Suppressor macrophage treated with lipopolysaccharide for 1 hour (primary cell): ENCODE results near the gene MRPL51.

Experiments
- DNase-seq, 3 donors: peaks; one replicate each; pipeline ENCODE4 v3.0.0-alpha.2; 2020 to 2022

Gene MRPL51

DNA sequence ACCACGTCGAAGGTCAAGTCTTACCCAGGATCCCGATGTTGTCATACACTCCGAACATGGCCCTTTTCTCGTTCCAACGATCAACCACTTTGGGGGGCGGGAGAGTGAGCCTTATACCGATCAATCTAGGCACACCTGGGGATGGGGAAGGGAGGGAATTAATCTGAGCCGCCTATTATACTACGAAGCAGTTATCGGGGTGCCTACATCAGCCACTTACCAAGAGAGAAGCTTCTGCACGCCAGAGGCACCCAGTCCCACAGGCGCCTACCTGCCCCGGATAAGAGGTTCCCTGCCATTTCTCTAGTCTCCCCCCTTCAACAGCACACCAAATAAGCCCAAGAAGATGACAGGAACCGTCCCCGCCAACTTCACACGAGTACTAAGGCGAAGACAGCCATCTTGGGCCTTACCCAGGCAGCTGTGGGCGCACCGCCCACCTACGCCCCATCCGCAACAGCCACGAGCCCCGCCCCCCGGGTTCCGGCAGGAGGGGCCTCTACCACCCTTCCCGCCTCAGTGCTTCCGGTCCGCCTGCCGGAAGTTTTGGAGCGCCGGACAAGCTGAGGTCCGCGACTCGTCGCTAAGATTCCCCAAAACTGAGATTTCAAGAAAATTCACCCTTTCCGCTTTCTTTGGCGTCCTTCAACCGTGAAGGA, at the start of gene MRPL51:
Gene MRPL51, minus strand, starts transcription at position 425 of the 659 bp plus-strand sequence. Its CDS starts 126 bp downstream, at position 299.
- peak; percentile 97 to 98 (median 97) for DNase-seq

DNA sequence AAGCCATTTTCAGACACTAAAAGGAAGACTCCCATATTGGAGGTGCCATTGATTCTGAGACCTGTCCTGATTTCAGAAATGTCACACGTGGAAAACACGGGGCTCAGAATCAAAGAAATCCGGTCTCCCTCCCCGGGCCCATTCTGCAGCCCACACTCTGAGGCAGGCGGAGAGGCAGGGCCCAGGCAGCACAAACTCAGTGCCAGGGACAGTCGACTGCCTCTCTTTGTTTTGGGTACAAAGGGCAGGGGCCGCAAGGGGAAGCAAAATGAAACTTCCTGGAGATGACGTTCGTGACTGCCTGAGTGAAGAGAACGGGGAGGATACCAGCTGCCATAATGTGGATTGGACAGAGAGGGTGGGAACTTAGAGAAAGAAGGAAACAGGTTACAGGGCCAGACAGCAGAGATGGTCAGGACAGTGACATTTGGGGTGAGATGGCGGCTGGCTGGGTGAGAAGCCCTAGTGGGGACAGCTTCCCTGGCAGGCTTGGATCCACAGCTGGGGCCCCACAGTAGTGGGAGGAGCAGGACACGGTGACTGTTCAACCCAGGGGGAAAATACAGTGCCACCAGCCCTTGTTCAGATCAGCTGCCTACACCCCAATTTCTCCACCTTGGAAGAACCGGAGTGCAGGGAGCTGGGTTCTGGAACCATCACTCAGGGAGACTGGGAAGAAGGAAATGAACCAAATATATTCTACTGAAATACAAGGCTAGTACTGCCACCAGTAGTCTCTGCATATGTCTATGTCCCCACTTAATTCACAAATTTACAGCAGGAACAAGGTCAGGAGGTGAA, 49.3 kb upstream of the MRPL51 start:
- peak in 1 of 3 donors; percentile 33 for DNase-seq

DNA sequence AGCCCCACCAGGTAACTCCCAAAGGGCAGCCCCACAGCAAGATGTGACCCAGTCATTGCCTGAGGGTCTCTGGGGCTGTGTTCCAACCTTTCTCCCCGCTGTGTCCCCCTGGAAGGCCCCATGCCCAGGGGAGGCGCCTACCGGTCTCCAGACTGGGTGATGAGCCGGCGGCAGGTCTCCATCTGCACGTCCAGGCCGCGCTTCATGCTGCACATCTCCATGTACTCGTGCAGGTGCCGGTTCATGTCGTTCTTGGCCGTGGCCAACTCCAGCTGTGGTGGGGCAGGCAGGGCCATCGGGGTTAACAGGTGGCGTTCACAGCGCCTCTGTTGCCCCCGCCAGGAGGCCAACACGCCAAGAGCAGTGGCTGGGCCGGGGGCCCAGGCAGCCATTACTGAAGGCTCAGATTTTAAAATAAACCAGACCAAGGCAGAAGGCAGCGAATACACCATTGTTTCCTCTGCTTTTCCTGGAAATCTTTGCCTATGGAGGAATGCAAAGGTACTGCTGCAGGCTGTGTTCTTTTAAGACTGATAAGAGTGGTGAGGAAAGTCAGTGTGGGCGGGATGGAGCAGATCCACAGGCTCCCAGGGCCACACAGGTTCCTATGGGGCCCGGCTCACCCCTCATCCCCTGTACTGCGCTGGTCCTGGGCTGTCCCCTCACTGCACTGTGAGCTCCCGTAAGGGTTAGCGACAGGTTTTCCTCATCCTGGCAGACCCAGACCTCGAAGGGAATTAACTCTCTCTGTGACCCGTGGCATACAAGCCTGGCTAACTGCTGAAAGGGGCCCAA, 48.5 kb upstream of the MRPL51 start:
- DNase-seq, result no peak

DNA sequence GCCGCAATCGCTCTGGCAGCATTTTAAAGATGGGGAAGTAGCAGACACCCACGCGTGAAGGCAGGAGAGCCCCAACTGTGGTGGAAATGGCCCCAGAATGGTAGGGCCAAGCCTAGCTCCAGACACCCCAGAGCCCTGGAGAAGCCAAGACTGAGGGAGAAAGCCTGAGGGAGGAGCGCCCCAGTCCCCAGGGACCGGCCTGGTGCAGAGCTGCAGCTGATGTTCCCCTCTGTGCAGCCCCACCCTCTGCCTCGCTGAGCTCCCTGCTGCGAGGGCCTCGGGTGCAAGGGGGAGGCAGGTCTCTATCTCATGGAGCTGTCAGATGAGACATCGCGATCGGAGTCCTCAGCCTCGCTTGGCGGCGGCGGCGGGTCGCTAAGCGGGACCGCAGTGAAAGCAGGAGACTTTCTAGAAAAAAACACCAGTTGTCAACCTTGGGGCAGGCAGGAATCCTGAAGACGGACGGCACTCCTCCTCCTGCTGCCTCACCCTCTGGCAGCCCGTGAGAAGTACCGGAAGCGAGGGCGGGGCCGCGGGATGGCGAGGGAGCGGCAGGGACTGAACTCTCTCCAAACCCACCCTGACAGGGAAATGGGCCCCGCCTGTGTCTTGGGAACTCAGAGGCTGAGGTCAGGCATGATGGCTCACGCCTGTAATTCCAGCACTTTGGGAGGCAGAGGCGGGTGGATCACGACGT, 47.3 kb upstream of the MRPL51 start:
- DNase-seq, result peak; percentile 74 to 86 (median 86)

DNA sequence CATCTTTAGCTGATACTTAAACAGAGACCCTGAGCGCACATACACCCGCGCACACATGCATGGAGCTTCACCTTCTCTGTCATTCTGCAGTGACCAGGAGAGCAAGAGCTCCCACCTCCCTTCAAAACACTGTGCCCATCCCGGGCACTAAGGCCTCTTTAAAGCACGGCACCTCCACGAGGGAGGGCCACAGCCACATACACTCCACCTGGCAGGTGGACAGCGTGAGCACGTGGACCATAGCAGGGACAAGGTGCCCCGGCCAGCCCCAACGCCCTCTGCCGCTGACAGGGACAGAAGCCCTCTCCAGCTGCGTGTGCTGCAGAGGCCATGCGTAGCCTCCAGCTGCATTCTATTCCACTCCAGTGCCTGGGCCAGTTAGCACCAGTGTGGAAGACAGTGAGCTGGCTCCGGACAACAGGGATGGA, 46.7 kb upstream of the MRPL51 start:
- DNase-seq, result no peak

DNA sequence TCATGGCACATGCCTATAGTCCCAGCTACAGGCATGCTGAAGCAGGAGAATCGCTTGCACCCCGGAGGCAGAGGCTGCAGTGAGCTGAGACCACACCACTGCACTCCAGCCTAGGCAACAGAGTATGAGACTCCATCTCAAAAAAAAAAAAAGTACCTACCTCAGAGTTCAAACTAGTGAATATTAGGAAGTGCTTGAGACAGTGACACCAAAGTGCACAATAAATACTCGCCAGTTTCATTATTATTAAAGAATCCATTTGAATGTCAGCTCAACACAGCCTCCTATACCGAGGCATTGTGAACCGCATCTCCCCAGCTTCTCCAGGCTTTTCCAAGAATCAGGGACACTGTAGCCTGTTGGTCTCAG, 46.2 kb upstream of the MRPL51 start:
- DNase-seq, result no peak

DNA sequence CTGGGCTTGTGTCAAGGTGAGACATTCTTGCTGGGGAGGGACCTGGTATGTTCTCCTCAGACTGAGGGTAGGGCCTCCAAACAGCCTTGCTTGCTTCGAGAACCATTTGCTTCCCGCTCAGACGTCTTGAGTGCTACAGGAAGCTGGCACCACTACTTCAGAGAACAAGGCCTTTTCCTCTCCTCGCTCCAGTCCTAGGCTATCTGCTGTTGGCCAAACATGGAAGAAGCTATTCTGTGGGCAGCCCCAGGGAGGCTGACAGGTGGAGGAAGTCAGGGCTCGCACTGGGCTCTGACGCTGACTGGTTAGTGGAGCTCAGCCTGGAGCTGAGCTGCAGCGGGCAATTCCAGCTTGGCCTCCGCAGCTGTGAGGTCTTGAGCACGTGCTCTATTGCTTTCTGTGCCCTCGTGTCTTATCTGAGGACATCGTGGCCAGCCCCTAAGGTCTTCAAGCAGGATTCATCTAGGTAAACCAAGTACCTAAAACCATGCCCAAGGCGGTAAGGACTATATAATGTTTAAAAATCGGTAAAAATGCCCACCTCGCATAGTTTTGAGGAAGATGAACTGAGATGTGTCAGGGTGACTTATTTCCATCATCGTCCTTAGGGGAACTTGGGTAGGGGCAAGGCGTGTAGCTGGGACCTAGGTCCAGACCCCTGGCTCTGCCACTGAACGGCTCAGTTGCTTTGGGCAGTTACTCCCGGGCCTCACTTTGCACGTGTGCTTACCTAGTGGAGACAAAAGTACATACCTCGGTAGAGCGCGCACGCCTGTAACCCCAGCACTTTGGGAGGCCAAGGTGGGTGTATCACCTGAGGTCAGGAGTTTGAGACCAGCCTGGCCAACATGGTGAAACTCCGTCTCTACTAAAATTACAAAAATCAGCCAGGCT, 45.6 kb upstream of the MRPL51 start:
- no peak for DNase-seq

DNA sequence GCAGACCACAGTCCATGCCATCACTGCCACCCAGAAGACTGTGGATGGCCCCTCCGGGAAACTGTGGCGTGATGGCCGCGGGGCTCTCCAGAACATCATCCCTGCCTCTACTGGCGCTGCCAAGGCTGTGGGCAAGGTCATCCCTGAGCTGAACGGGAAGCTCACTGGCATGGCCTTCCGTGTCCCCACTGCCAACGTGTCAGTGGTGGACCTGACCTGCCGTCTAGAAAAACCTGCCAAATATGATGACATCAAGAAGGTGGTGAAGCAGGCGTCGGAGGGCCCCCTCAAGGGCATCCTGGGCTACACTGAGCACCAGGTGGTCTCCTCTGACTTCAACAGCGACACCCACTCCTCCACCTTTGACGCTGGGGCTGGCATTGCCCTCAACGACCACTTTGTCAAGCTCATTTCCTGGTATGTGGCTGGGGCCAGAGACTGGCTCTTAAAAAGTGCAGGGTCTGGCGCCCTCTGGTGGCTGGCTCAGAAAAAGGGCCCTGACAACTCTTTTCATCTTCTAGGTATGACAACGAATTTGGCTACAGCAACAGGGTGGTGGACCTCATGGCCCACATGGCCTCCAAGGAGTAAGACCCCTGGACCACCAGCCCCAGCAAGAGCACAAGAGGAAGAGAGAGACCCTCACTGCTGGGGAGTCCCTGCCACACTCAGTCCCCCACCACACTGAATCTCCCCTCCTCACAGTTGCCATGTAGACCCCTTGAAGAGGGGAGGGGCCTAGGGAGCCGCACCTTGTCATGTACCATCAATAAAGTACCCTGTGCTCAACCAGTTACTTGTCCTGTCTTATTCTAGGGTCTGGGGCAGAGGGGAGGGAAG, 44.7 kb upstream of the MRPL51 start:
- DNase-seq, result peak; percentile 88 to 91 (median 89)

DNA sequence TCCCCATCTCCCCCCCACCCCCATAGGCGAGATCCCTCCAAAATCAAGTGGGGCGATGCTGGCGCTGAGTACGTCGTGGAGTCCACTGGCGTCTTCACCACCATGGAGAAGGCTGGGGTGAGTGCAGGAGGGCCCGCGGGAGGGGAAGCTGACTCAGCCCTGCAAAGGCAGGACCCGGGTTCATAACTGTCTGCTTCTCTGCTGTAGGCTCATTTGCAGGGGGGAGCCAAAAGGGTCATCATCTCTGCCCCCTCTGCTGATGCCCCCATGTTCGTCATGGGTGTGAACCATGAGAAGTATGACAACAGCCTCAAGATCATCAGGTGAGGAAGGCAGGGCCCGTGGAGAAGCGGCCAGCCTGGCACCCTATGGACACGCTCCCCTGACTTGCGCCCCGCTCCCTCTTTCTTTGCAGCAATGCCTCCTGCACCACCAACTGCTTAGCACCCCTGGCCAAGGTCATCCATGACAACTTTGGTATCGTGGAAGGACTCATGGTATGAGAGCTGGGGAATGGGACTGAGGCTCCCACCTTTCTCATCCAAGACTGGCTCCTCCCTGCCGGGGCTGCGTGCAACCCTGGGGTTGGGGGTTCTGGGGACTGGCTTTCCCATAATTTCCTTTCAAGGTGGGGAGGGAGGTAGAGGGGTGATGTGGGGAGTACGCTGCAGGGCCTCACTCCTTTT, 44.0 kb upstream of the MRPL51 start:
- DNase-seq, result peak in 1 of 3 donors; percentile 20

DNA sequence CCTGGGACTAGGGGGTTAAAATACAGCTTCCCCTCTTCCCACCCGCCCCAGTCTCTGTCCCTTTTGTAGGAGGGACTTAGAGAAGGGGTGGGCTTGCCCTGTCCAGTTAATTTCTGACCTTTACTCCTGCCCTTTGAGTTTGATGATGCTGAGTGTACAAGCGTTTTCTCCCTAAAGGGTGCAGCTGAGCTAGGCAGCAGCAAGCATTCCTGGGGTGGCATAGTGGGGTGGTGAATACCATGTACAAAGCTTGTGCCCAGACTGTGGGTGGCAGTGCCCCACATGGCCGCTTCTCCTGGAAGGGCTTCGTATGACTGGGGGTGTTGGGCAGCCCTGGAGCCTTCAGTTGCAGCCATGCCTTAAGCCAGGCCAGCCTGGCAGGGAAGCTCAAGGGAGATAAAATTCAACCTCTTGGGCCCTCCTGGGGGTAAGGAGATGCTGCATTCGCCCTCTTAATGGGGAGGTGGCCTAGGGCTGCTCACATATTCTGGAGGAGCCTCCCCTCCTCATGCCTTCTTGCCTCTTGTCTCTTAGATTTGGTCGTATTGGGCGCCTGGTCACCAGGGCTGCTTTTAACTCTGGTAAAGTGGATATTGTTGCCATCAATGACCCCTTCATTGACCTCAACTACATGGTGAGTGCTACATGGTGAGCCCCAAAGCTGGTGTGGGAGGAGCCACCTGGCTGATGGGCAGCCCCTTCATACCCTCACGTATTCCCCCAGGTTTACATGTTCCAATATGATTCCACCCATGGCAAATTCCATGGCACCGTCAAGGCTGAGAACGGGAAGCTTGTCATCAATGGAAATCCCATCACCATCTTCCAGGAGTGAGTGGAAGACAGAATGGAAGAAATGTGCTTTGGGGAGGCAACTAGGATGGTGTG, 43.1 kb upstream of the MRPL51 start:
- no peak for DNase-seq

DNA sequence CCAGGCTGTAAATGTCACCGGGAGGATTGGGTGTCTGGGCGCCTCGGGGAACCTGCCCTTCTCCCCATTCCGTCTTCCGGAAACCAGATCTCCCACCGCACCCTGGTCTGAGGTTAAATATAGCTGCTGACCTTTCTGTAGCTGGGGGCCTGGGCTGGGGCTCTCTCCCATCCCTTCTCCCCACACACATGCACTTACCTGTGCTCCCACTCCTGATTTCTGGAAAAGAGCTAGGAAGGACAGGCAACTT, 42.6 kb upstream of the MRPL51 start:
- DNase-seq, result no peak

DNA sequence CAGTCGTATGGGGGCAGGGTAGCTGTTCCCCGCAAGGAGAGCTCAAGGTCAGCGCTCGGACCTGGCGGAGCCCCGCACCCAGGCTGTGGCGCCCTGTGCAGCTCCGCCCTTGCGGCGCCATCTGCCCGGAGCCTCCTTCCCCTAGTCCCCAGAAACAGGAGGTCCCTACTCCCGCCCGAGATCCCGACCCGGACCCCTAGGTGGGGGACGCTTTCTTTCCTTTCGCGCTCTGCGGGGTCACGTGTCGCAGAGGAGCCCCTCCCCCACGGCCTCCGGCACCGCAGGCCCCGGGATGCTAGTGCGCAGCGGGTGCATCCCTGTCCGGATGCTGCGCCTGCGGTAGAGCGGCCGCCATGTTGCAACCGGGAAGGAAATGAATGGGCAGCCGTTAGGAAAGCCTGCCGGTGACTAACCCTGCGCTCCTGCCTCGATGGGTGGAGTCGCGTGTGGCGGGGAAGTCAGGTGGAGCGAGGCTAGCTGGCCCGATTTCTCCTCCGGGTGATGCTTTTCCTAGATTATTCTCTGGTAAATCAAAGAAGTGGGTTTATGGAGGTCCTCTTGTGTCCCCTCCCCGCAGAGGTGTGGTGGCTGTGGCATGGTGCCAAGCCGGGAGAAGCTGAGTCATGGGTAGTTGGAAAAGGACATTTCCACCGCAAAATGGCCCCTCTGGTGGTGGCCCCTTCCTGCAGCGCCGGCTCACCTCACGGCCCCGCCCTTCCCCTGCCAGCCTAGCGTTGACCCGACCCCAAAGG, 42.1 kb upstream of the MRPL51 start:
- DNase-seq, result peak; percentile 91 to 94 (median 92)

DNA sequence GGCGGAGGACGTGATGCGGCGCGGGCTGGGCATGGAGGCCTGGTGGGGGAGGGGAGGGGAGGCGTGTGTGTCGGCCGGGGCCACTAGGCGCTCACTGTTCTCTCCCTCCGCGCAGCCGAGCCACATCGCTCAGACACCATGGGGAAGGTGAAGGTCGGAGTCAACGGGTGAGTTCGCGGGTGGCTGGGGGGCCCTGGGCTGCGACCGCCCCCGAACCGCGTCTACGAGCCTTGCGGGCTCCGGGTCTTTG, 41.6 kb upstream of the MRPL51 start:
- peak in 1 of 3 donors; percentile 85 for DNase-seq

DNA sequence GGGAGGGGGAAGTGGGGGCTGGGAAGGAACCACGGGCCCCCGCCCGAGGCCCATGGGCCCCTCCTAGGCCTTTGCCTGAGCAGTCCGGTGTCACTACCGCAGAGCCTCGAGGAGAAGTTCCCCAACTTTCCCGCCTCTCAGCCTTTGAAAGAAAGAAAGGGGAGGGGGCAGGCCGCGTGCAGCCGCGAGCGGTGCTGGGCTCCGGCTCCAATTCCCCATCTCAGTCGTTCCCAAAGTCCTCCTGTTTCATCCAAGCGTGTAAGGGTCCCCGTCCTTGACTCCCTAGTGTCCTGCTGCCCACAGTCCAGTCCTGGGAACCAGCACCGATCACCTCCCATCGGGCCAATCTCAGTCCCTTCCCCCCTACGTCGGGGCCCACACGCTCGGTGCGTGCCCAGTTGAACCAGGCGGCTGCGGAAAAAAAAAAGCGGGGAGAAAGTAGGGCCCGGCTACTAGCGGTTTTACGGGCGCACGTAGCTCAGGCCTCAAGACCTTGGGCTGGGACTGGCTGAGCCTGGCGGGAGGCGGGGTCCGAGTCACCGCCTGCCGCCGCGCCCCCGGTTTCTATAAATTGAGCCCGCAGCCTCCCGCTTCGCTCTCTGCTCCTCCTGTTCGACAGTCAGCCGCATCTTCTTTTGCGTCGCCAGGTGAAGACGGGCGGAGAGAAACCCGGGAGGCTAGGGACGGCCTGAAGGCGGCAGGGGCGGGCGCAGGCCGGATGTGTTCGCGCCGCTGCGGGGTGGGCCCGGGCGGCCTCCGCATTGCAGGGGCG, 41.0 kb upstream of the MRPL51 start, which contains the start of gene GAPDH:
Gene GAPDH, plus strand, starts transcription at position 595 of the 772 bp plus-strand sequence. CDS start 316 bp downstream, outside the sequence.
- DNase-seq, result peak; percentile 96 to 97 (median 96)

DNA sequence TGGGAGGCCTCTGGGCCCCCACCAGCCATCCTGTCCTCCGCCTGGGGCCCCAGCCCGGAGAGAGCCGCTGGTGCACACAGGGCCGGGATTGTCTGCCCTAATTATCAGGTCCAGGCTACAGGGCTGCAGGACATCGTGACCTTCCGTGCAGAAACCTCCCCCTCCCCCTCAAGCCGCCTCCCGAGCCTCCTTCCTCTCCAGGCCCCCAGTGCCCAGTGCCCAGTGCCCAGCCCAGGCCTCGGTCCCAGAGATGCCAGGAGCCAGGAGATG, 40.5 kb upstream of the MRPL51 start:
- peak in 1 of 3 donors; percentile 34 for DNase-seq

DNA sequence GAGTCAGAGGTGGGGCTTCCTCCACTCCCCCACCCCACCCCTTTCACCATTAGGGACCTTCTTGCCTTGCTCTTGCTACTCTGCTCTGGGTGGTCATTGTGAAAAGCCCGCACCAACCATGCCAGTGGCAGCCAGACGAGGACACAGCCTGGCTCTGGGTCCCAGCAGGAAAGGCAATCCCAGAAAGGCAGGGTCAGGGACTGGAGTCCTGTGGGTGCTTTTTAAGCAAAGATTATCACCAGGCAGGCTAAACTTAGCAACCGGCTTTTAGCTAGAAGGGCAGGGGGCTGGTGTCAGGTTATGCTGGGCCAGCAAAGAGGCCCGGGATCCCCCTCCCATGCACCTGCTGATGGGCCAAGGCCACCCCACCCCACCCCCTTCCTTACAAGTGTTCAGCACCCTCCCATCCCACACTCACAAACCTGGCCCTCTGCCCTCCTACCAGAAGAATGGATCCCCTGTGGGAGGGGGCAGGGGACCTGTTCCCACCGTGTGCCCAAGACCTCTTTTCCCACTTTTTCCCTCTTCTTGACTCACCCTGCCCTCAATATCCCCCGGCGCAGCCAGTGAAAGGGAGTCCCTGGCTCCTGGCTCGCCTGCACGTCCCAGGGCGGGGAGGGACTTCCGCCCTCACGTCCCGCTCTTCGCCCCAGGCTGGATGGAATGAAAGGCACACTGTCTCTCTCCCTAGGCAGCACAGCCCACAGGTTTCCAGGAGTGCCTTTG, 40.0 kb upstream of the MRPL51 start:
- DNase-seq, result peak; percentile 44 to 65 (median 44)
